Activated CD4-positive, alpha-beta T cell treated with anti-CD3 and anti-CD28 coated beads for 36 hours (primary cell): ENCODE results near the gene GRID1. TPM values are rescaled to one million over a fixed set of nuclear protein-coding genes. Genes with fewer than 3 reads are reported as not detected.

Experiments
- ATAC-seq: fragments of 200-7000 bp; cut with Tn5 transposase; one replicate; pipeline ENCODE4 v1.10.0; 2021; ENCODE audit warnings: mild to moderate bottlenecking, moderate library complexity
- CTCF ChIA-PET: fragments of 350-600 bp; sonication (Branson Sonifier 250); formaldehyde crosslinking; loops from one replicate; lab custom pipeline; 2021; ENCODE audit warnings: antibody characterized with exemption; lab: Charles Lee
- POLR2A ChIA-PET: fragments of 350-600 bp; sonication (Branson Sonifier 250); formaldehyde crosslinking; loops from one replicate; lab custom pipeline; 2021; ENCODE audit warnings: antibody characterized with exemption, inconsistent platforms; lab: Charles Lee
- DNase-seq: peaks from one replicate; pipeline ENCODE4 v3.0.0-alpha.2; 2020
- H3K27ac Mint-ChIP-seq: one replicate; pipeline ENCODE4 v1.8.0; 2021; ENCODE audit warnings: mixed read lengths
- H3K27me3 Mint-ChIP-seq: one replicate; pipeline ENCODE4 v1.8.0; 2021; ENCODE audit warnings: mixed read lengths
- H3K36me3 Mint-ChIP-seq: one replicate; pipeline ENCODE4 v1.8.0; 2021; ENCODE audit warnings: low read depth, mixed read lengths
- H3K4me1 Mint-ChIP-seq: one replicate; pipeline ENCODE4 v1.8.0; 2021; ENCODE audit warnings: mixed read lengths
- H3K4me3 Mint-ChIP-seq: one replicate; pipeline ENCODE4 v1.8.0; 2021; ENCODE audit warnings: mild to moderate bottlenecking, moderate library complexity, mixed read lengths
- H3K9me3 Mint-ChIP-seq: one replicate; pipeline ENCODE4 v1.8.0; 2021; ENCODE audit warnings: low read depth, mixed read lengths
- intact Hi-C, 2 experiments: fragments of 100-400 bp; cut with DNase I in 1 of 2; cut with micrococcal nuclease in 1 of 2; formaldehyde crosslinking; loops; one replicate each; pipeline versions ENCODE4 v1.14.2 to v1.15.1; 2022 to 2024; cut with DNase I, micrococcal nuclease
- total RNA-seq, 2 experiments: library from RNA; stranded (reverse); gene quantifications; one replicate each; pipeline ENCODE4 v1.2.3, GENCODE V29; 2021

The GRID1 gene
- total RNA-seq, 2 experiments from 2014 or later: not detected

- ATAC-seq (no peak), DNase-seq (no peak)
- Mint-ChIP-seq H3K4me1 (peaks cover 19% of the 10 kb centered on the region), H3K4me3 (no peak overlapping the region), H3K36me3 (no peaks in the 10 kb centered on the region), H3K27me3 (peaks cover 20% of the 10 kb centered on the region), H3K9me3 (no peaks in the 10 kb centered on the region), H3K27ac (no peak overlapping the region)
- ChIA-PET CTCF (no interaction called here), POLR2A (no interaction called here)
- intact Hi-C loops: loop anchor here in 1 of 2 experiments (5.0 kb wide), 1 partner anchor 1912 kb away; the partner anchor contains the start of gene GHITM
These were observed 317.2 kb downstream of the GRID1 start for GRCh38 chr10:86049442-86049841.

- ChIA-PET CTCF (no interaction called here), POLR2A (no interaction called here)
- intact Hi-C loops: loop anchor here in 1 of 2 experiments (5.0 kb wide), 1 partner anchor 1912 kb away; the partner anchor contains the start of gene GHITM
- no peak overlapping the region for H3K27ac Mint-ChIP-seq
- ATAC-seq: no peak
- DNase-seq: no peak
- peaks cover 20% of the 10 kb centered on the region for H3K27me3 Mint-ChIP-seq
- H3K9me3 Mint-ChIP-seq: no peaks in the 10 kb centered on the region
- no peak overlapping the region for H3K4me3 Mint-ChIP-seq
- peaks cover 19% of the 10 kb centered on the region for H3K4me1 Mint-ChIP-seq
- H3K36me3 Mint-ChIP-seq: no peaks in the 10 kb centered on the region
These were observed 317.6 kb downstream of the GRID1 start for GRCh38 chr10:86048973-86049372.

GRCh38 chr10:86048571-86048970 is 318.0 kb downstream of the GRID1 start:
- Mint-ChIP-seq H3K27ac (no peak overlapping the region), H3K27me3 (peaks cover 17% of the 10 kb centered on the region), H3K36me3 (no peaks in the 10 kb centered on the region), H3K4me1 (peaks cover 19% of the 10 kb centered on the region), H3K9me3 (no peaks in the 10 kb centered on the region), H3K4me3 (no peak overlapping the region)
- no peak for ATAC-seq
- DNase-seq: no peak
- CTCF ChIA-PET: no interaction called here
- intact Hi-C loops: loop anchor here in 1 of 2 experiments (5.0 kb wide), 1 partner anchor 1911 kb away; the partner anchor contains the start of gene GHITM
- POLR2A ChIA-PET: no interaction called here

GRCh38 chr10:86047588-86047987 is 319.0 kb downstream of the GRID1 start:
- H3K27me3 Mint-ChIP-seq: peaks cover 17% of the 10 kb centered on the region
- no peaks in the 10 kb centered on the region for H3K36me3 Mint-ChIP-seq
- ATAC-seq (peak; percentile 86), DNase-seq (peak; percentile 47)
- H3K4me3 Mint-ChIP-seq: no peak overlapping the region
- no peak overlapping the region for H3K27ac Mint-ChIP-seq
- no peaks in the 10 kb centered on the region for H3K9me3 Mint-ChIP-seq
- ChIA-PET CTCF (interaction anchor here (1.6 kb wide), 1 partner anchor 13 kb away, joined by 4 read pairs; no protein-coding TSS in a partner anchor), POLR2A (interaction anchor here (0.6 kb wide), 1 partner anchor 1755 kb away, joined by 4 read pairs; no protein-coding TSS in a partner anchor)
- intact Hi-C loops: loop anchor here in 1 of 2 experiments (5.0 kb wide), 1 partner anchor 1910 kb away; the partner anchor contains the start of gene GHITM
- peaks cover 19% of the 10 kb centered on the region for H3K4me1 Mint-ChIP-seq

- intact Hi-C loops: loop anchor here in 1 of 2 experiments (5.0 kb wide), 1 partner anchor 1910 kb away; the partner anchor contains the start of gene GHITM
- ATAC-seq (peak; percentile 73), DNase-seq (peak; percentile 47)
- Mint-ChIP-seq H3K27me3 (peaks cover 17% of the 10 kb centered on the region), H3K36me3 (no peaks in the 10 kb centered on the region), H3K4me1 (peaks cover 19% of the 10 kb centered on the region), H3K4me3 (no peak overlapping the region), H3K27ac (no peak overlapping the region), H3K9me3 (no peaks in the 10 kb centered on the region)
- CTCF ChIA-PET: interaction anchor here (0.7 to 1.6 kb wide), 3 partner anchors 13 to 92 kb away, joined by 3 to 4 read pairs (median 4); no protein-coding TSS in a partner anchor
- POLR2A ChIA-PET: interaction anchor here (0.6 kb wide), 1 partner anchor 1754 kb away, joined by 4 read pairs; no protein-coding TSS in a partner anchor
These were observed 319.6 kb downstream of the GRID1 start for GRCh38 chr10:86046845-86047460.

GRCh38 chr10:86045896-86046295 is 320.7 kb downstream of the GRID1 start:
- CTCF ChIA-PET: no interaction called here
- Mint-ChIP-seq H3K4me1 (peaks cover 19% of the 10 kb centered on the region), H3K4me3 (no peak overlapping the region), H3K9me3 (no peaks in the 10 kb centered on the region), H3K27me3 (peaks cover 20% of the 10 kb centered on the region), H3K36me3 (no peaks in the 10 kb centered on the region), H3K27ac (no peak overlapping the region)
- intact Hi-C loops: loop anchor here in 1 of 2 experiments (5.0 kb wide), 1 partner anchor 1909 kb away; the partner anchor contains the start of gene GHITM
- DNase-seq (no peak), ATAC-seq (no peak)
- POLR2A ChIA-PET: no interaction called here

- DNase-seq (no peak), ATAC-seq (no peak)
- no peaks in the 10 kb centered on the region for H3K9me3 Mint-ChIP-seq
- POLR2A ChIA-PET: no interaction called here
- CTCF ChIA-PET: no interaction called here
- peaks cover 16% of the 10 kb centered on the region for H3K27me3 Mint-ChIP-seq
- intact Hi-C loops: no loop called here
- peaks cover 19% of the 10 kb centered on the region for H3K4me1 Mint-ChIP-seq
- H3K27ac Mint-ChIP-seq: no peak overlapping the region
- H3K36me3 Mint-ChIP-seq: no peaks in the 10 kb centered on the region
- H3K4me3 Mint-ChIP-seq: no peak overlapping the region
These were observed 322.6 kb downstream of the GRID1 start for GRCh38 chr10:86044029-86044428.

- no peak for DNase-seq
- H3K4me3 Mint-ChIP-seq: no peak overlapping the region
- H3K27me3 Mint-ChIP-seq: peaks cover 21% of the 10 kb centered on the region
- no peak for ATAC-seq
- no peaks in the 10 kb centered on the region for H3K9me3 Mint-ChIP-seq
- POLR2A ChIA-PET: no interaction called here
- H3K4me1 Mint-ChIP-seq: peaks cover 19% of the 10 kb centered on the region
- CTCF ChIA-PET: no interaction called here
- intact Hi-C loops: no loop called here
- H3K36me3 Mint-ChIP-seq: no peaks in the 10 kb centered on the region
- H3K27ac Mint-ChIP-seq: no peak overlapping the region
These were observed 323.4 kb downstream of the GRID1 start for GRCh38 chr10:86043236-86043635.

- POLR2A ChIA-PET: no interaction called here
- DNase-seq (no peak), ATAC-seq (no peak)
- Mint-ChIP-seq H3K27ac (no peak overlapping the region), H3K9me3 (no peaks in the 10 kb centered on the region), H3K4me3 (no peak overlapping the region), H3K4me1 (peaks cover 11% of the 10 kb centered on the region), H3K36me3 (no peaks in the 10 kb centered on the region), H3K27me3 (peaks cover 21% of the 10 kb centered on the region)
- CTCF ChIA-PET: interaction anchor here (0.5 to 0.7 kb wide), 3 partner anchors 11 to 333 kb away, joined by 3 to 4 read pairs (median 3); no protein-coding TSS in a partner anchor
- intact Hi-C loops: no loop called here
These were observed 324.4 kb downstream of the GRID1 start for GRCh38 chr10:86042161-86042560.

- H3K27me3 Mint-ChIP-seq: peaks cover 21% of the 10 kb centered on the region
- ATAC-seq (no peak), DNase-seq (no peak)
- ChIA-PET CTCF (no interaction called here), POLR2A (no interaction called here)
- H3K27ac Mint-ChIP-seq: no peak overlapping the region
- peaks cover under 1% of the 10 kb centered on the region for H3K4me1 Mint-ChIP-seq
- no peaks in the 10 kb centered on the region for H3K36me3 Mint-ChIP-seq
- H3K4me3 Mint-ChIP-seq: no peak overlapping the region
- intact Hi-C loops: no loop called here
- H3K9me3 Mint-ChIP-seq: no peaks in the 10 kb centered on the region
These were observed 325.5 kb downstream of the GRID1 start for GRCh38 chr10:86041116-86041515.

GRCh38 chr10:86038371-86038770 is 328.2 kb downstream of the GRID1 start:
- intact Hi-C loops: no loop called here
- no peaks in the 10 kb centered on the region for H3K36me3 Mint-ChIP-seq
- H3K4me1 Mint-ChIP-seq: no peaks in the 10 kb centered on the region
- ChIA-PET POLR2A (no interaction called here), CTCF (no interaction called here)
- H3K4me3 Mint-ChIP-seq: no peak overlapping the region
- H3K27me3 Mint-ChIP-seq: peaks cover 10% of the 10 kb centered on the region
- ATAC-seq (no peak), DNase-seq (no peak)
- H3K27ac Mint-ChIP-seq: no peak overlapping the region
- H3K9me3 Mint-ChIP-seq: no peaks in the 10 kb centered on the region

GRCh38 chr10:86037096-86037495 is 329.5 kb downstream of the GRID1 start:
- H3K4me1 Mint-ChIP-seq: no peaks in the 10 kb centered on the region
- no peaks in the 10 kb centered on the region for H3K9me3 Mint-ChIP-seq
- H3K4me3 Mint-ChIP-seq: no peak overlapping the region
- H3K36me3 Mint-ChIP-seq: no peaks in the 10 kb centered on the region
- POLR2A ChIA-PET: no interaction called here
- no peak for ATAC-seq
- DNase-seq: no peak
- H3K27ac Mint-ChIP-seq: no peak overlapping the region
- peaks cover 10% of the 10 kb centered on the region for H3K27me3 Mint-ChIP-seq
- CTCF ChIA-PET: interaction anchor here (0.7 kb wide), 1 partner anchor 33 kb away, joined by 3 read pairs; no protein-coding TSS in a partner anchor
- intact Hi-C loops: no loop called here
